Cardiac atrium fibroblast (primary cell): ENCODE data around the gene HEMK1. TPM values are rescaled to one million over a fixed set of nuclear protein-coding genes. Genes with fewer than 3 reads are reported as not detected.

Experiments used
- total RNA-seq: library from RNA; depleted of rRNA; stranded (reverse); fragments of >200 nt; gene quantifications from 2 replicates; pipeline ENCODE4 v1.2.3, GENCODE V29; 2015

Gene HEMK1, protein sequence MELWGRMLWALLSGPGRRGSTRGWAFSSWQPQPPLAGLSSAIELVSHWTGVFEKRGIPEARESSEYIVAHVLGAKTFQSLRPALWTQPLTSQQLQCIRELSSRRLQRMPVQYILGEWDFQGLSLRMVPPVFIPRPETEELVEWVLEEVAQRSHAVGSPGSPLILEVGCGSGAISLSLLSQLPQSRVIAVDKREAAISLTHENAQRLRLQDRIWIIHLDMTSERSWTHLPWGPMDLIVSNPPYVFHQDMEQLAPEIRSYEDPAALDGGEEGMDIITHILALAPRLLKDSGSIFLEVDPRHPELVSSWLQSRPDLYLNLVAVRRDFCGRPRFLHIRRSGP
- 6.8 and 19.5 TPM in 2 replicates for total RNA-seq

DNA sequence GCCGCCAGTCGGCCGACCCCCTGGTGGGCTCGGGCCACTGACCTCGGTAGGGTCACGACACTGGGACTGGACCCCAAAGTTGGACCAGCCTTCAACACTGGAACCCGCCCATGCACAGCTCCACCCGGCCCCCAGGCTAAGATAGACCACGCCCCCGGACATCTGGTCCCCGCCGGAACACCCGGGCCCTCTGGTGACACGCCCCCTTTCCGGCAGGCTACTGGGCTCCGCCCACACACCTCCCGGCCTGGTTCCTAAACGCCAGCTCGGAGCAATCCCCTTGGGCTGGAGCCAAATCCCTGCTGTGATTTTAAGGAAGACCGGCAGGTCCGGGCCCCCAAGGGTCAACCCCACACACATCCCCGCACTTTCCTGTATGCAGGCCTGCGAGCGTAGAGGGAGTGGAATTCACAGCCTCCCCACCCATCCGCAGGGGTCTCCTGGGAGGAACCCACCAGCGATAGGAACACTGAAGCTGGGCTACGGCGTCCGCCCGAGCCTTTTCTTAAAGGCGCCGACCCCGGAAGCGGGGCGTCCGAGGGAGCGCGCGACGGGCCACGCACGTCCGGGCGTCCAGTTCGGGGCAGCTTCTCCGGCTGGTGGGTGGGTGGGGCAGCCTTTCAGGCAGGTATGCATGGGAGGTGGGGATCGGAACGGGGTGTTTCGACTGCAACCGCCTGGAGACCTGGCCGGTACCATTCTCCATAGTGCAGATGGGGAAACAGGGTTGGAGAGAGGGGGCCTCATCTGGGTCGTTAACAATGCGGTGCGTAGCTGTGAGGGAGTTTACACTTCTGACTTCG, at the start of gene HEMK1:
Gene HEMK1 (plus strand): TSS at position 576 of the 803 bp plus-strand sequence. CDS start 1,583 bp downstream, outside the sequence.

GRCh38 chr3:50567386-50568167, 1.7 kb upstream of the HEMK1 start, which contains the start of gene C3orf18:
Gene C3orf18, minus strand, starts transcription at chr3:50567747. Its CDS starts 2,048 bp downstream, at chr3:50565699.

DNA sequence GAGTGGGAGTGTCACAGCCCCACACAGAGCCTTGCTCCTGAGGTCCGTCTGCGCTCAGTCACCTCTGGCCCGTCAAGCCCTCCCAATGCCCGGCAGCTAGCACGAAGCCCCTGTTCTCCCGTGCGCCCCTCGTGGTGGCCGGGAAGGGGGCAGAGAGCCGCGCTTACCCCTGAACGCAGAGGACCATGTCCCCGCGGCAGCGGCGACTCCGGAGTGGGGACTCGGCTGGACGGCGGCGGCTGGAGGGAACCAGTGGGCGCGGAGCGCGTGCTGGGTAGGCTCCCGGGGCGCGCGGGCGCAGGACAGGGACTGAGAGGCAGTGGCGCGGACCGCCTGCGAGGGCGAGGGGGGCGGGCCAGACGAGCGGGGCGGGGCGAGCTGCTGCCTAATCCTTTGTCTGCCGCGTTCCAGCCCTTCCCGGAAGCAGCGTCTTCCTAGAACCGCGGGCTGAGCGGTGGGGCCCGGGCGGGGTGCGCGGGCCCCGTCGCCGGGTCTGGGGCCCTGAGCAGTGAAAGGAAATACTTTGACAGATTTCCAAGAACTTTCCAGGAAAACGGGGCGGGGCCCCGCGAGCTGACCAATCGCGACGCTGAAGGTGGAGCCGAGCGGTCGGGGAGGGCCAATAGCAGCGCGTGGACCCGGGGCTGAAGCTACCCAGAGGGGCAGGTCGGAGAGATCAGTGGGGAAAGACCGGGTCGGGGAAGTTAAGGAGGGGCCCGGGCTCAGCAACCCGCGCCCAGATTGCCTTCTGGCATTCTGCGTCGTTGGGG, 42.3 kb downstream of the HEMK1 start, which contains the start of gene CISH:
Gene CISH (minus strand): TSS at position 311 of the 770 bp plus-strand sequence. CDS start 124 bp downstream, at position 187.

GRCh38 chr3:50617096-50617791, 47.9 kb downstream of the HEMK1 start, which contains the start of gene MAPKAPK3:
Gene MAPKAPK3, plus strand, starts transcription at chr3:50617151. Its CDS starts 415 bp downstream, at chr3:50617566.

Other genes with a start within 250 kb of the HEMK1 start
- gene HYAL2, start 246.8 kb upstream of the HEMK1 start, total RNA-seq = 70.0 and 100 TPM in 2 replicates
- gene TUSC2, start 241.3 kb upstream of the HEMK1 start, total RNA-seq = 15.2 and 23.3 TPM in 2 replicates
- 36.5 and 37.7 TPM in 2 replicates for gene RASSF1, start 228.7 kb upstream of the HEMK1 start, total RNA-seq
- gene ZMYND10, start 223.8 kb upstream of the HEMK1 start, total RNA-seq = under 0.01 TPM in 1 of 2 replicates, not detected in the other
- gene NPRL2, start 218.7 kb upstream of the HEMK1 start, total RNA-seq = 18.6 and 20.7 TPM in 2 replicates
- gene CYB561D2, start 218.7 kb upstream of the HEMK1 start, total RNA-seq = 23.1 and 44.6 TPM in 2 replicates
- gene TMEM115, start 210.0 kb upstream of the HEMK1 start, total RNA-seq = 67.6 and 73.3 TPM in 2 replicates
- gene CACNA2D2, start 65.9 kb upstream of the HEMK1 start, total RNA-seq = not detected in 2 replicates
- 4.5 and 11.9 TPM in 2 replicates for gene C3orf18, start 1.8 kb upstream of the HEMK1 start, total RNA-seq
- gene CISH, start 42.3 kb downstream of the HEMK1 start, total RNA-seq = 0.32 and 2.2 TPM in 2 replicates
- 18.6 and 27.9 TPM in 2 replicates for gene MAPKAPK3, start 47.6 kb downstream of the HEMK1 start, total RNA-seq
- under 0.01 and 0.16 TPM in 2 replicates for gene DOCK3, start 105.4 kb downstream of the HEMK1 start, total RNA-seq